Liver (tissue), 3 donors: Measurements from ENCODE around the gene GADL1.

ENCODE experiments used
- CTCF ChIP-seq: fragments of 150-350 bp; IDR thresholded peaks from 2 replicates; pipeline ENCODE4 v1.5.1; 2017; ENCODE audit warnings: improper control_type of control experiment, low read depth, low read length; ENCODE audit not compliant: missing input control
- FOXA1 ChIP-seq: IDR thresholded peaks from 2 replicates; pipeline ENCODE4 v1.6.1; 2016; ENCODE audit warnings: antibody characterized with exemption
- FOXA2 ChIP-seq: IDR thresholded peaks from 2 replicates; pipeline ENCODE4 v1.6.1; 2016; ENCODE audit warnings: antibody characterized with exemption
- HNF4A ChIP-seq, 2 donors: conservative IDR thresholded peaks; 2 replicates each; pipeline ENCODE4 v1.6.1; 2016; ENCODE audit warnings: antibody characterized with exemption in 2 of 2, mild to moderate bottlenecking in 2 of 2
- RAD21 ChIP-seq, 2 donors: IDR thresholded peaks; 2 replicates each; pipeline ENCODE4 v1.6.1; 2016; ENCODE audit warnings: antibody characterized with exemption in 2 of 2, mild to moderate bottlenecking in 2 of 2
- SP1 ChIP-seq: IDR thresholded peaks from 2 replicates; pipeline ENCODE4 v1.6.1; 2018; ENCODE audit warnings: antibody characterized with exemption, mild to moderate bottlenecking
- TAF1 ChIP-seq: conservative IDR thresholded peaks from 2 replicates; pipeline ENCODE4 v1.6.1; 2016; ENCODE audit warnings: antibody characterized with exemption, mild to moderate bottlenecking
- YY1 ChIP-seq: IDR thresholded peaks from 2 replicates; pipeline ENCODE4 v1.6.1; 2016; ENCODE audit warnings: antibody characterized with exemption, mild to moderate bottlenecking
- TF ChIP-seq, protein P1 (sequence below): IDR thresholded peaks from 2 replicates; pipeline ENCODE4 v1.6.1; 2016; ENCODE audit warnings: antibody characterized with exemption
- donor health status: healthy.
- donor health status: healthy.

DNA sequence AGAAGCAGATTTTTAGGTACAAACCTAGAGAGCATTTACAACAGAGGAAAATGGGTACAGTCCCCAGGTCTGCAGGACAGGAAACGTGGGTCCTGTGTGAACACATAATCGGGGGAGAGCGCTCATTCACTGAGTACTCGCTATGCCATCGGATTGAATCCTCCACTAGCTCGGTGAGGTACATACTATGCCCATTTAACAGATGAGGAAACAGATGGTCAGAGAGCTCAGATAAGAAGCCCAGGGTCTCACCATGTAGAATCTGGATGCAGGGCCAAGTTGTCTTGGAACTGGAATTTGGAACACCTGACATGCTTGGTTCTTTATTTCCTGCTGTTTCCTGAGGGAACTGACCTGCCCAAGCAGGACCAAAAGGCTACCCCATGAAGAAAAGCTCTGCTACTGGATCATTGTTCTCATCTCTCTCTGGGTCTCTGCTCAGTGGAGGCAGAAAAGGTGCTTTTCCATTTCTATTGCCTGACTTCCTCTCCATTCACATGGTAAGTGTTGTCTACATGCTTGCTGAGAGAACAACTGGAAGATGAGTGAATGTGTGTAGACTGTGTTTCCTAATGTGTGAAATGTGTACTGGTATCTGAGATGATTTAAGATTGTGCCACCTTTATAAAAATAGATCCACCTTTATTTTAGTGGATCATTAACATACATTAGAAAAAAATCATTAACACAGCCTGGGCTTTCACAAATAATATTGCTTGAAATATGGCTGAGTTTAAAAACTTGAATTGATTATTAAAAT is 199.0 kb downstream of the GADL1 start:
- TF ChIP-seq SP1 (no peak), TAF1 (no peak), HNF4A (conservative IDR thresholded peaks at IDR 0.05) (no peak), FOXA2 (no peak), CTCF (no peak), FOXA1 (no peak), RAD21 (IDR thresholded peaks at IDR 0.05) (no peak), YY1 (no peak)
- TF ChIP-seq, protein P1, sequence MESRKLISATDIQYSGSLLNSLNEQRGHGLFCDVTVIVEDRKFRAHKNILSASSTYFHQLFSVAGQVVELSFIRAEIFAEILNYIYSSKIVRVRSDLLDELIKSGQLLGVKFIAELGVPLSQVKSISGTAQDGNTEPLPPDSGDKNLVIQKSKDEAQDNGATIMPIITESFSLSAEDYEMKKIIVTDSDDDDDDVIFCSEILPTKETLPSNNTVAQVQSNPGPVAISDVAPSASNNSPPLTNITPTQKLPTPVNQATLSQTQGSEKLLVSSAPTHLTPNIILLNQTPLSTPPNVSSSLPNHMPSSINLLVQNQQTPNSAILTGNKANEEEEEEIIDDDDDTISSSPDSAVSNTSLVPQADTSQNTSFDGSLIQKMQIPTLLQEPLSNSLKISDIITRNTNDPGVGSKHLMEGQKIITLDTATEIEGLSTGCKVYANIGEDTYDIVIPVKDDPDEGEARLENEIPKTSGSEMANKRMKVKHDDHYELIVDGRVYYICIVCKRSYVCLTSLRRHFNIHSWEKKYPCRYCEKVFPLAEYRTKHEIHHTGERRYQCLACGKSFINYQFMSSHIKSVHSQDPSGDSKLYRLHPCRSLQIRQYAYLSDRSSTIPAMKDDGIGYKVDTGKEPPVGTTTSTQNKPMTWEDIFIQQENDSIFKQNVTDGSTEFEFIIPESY, result no peak
